Measurements from ENCODE around the gene HCK. TPM values are rescaled to one million over a fixed set of nuclear protein-coding genes. Genes with fewer than 3 reads are reported as not detected.

HCK gene
- total and polyA plus RNA-seq, 4 donors = 18.5 to 304 (median 61.2) TPM

GRCh38 chr20:32144898-32145662 is 93.0 kb downstream of the HCK start:
- no peak for DNase-seq
- 95 to 96% methylated on average over 8 of the region's 8 CpGs for WGBS, 2 donors
- no peaks in the 10 kb centered on the region for H3K4me1 ChIP-seq (ENCODE audit: control insufficient read depth in 5 of 5, insufficient read depth in 5 of 5, low read length in 5 of 5)
- H3K36me3 ChIP-seq (ENCODE audit: control insufficient read depth in 4 of 4, insufficient read depth in 4 of 4, low read length in 4 of 4) = peaks cover 34 to 61% (median 46%) of the 10 kb centered on the region in 4 donors
- ATAC-seq (ENCODE audit: insufficient read depth, low FRiP score) = no peak
- H3K9ac ChIP-seq (ENCODE audit: insufficient read depth in 1 of 2, low read length in 2 of 2) = no peak overlapping the region
- H3K27ac ChIP-seq (ENCODE audit: low read depth in 1 of 2, low read length in 1 of 2) = no peak overlapping the region
- H3K27me3 ChIP-seq (ENCODE audit: control insufficient read depth in 3 of 3, insufficient read depth in 3 of 3, low read length in 2 of 3) = no peaks in the 10 kb centered on the region
- no peak for TF ChIP-seq CTCF (IDR thresholded peaks at IDR 0.05; ENCODE audit: control extremely low read depth, extremely low read depth)
- H3K4me3 ChIP-seq = no peak overlapping the region
- no peaks in the 10 kb centered on the region for H3K9me3 ChIP-seq (ENCODE audit: control insufficient read depth in 4 of 4, insufficient read depth in 3 of 4, low read length in 3 of 4)

DNA sequence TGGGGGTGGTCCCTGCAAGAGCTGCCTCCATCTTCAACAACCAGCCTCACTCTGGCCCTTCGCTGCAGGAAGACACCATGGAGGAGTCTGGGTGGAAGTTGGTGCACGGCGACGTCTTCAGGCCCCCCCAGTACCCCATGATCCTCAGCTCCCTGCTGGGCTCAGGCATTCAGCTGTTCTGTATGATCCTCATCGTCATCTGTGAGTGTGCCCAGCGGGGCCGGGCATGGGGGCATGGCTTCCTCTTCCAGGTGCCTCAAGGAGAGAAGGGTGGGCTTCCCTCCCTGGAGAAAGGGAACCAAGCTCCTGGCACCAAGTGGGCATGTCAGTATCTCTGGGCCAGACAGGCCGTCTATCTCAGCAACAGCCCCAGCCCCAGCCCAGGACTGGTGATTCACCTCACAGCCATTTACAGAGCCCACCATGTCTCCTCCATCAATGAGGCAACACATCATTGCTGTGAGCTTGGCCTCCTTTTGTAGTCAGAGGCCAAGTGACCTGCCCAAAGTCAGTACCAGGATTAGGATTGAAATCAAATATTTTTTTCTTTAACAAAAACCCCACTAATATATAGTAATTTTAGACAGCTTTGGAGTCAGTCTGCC is 97.6 kb downstream of the HCK start:
- no peak for ATAC-seq (ENCODE audit: insufficient read depth, low FRiP score)
- no peak for DNase-seq

GRCh38 chr20:32150291-32150848 is 98.3 kb downstream of the HCK start:
- no peak for TF ChIP-seq CTCF (IDR thresholded peaks at IDR 0.05; ENCODE audit: control extremely low read depth, extremely low read depth)
- 85 to 94% methylated on average over 10 of the region's 10 CpGs for WGBS, 2 donors

More for the DNA sequence above, 97.6 kb downstream of the HCK start:
- no peak for TF ChIP-seq CTCF (IDR thresholded peaks at IDR 0.05; ENCODE audit: control extremely low read depth, extremely low read depth)
- Histone ChIP-seq H3K4me3 (no peak overlapping the region), H3K4me1 (ENCODE audit: control insufficient read depth in 5 of 5, insufficient read depth in 5 of 5, low read length in 5 of 5) (peaks cover 0 to 1% (median 0%) of the 10 kb centered on the region in 5 donors), H3K9me3 (ENCODE audit: control insufficient read depth in 4 of 4, insufficient read depth in 3 of 4, low read length in 3 of 4) (peaks cover 0 to 2% (median 0%) of the 10 kb centered on the region in 4 donors), H3K27me3 (ENCODE audit: control insufficient read depth in 3 of 3, insufficient read depth in 3 of 3, low read length in 2 of 3) (no peaks in the 10 kb centered on the region), H3K27ac (ENCODE audit: low read depth in 1 of 2, low read length in 1 of 2) (no peak overlapping the region), H3K9ac (ENCODE audit: insufficient read depth in 1 of 2, low read length in 2 of 2) (no peak overlapping the region), H3K36me3 (ENCODE audit: control insufficient read depth in 4 of 4, insufficient read depth in 4 of 4, low read length in 4 of 4) (peaks cover 8 to 51% (median 35%) of the 10 kb centered on the region in 4 donors)
- 87 to 90% methylated on average over 8 of the region's 8 CpGs for WGBS, 2 donors

More at GRCh38 chr20:32150291-32150848, 98.3 kb downstream of the HCK start:
- DNase-seq (no peak), ATAC-seq (ENCODE audit: insufficient read depth, low FRiP score) (no peak)
- Histone ChIP-seq H3K4me1 (ENCODE audit: control insufficient read depth in 5 of 5, insufficient read depth in 5 of 5, low read length in 5 of 5) (peaks cover 0 to 1% (median 0%) of the 10 kb centered on the region in 5 donors), H3K27ac (ENCODE audit: low read depth in 1 of 2, low read length in 1 of 2) (no peak overlapping the region), H3K4me3 (no peak overlapping the region), H3K9me3 (ENCODE audit: control insufficient read depth in 4 of 4, insufficient read depth in 3 of 4, low read length in 3 of 4) (peaks cover 0 to 2% (median 0%) of the 10 kb centered on the region in 4 donors), H3K36me3 (ENCODE audit: control insufficient read depth in 4 of 4, insufficient read depth in 4 of 4, low read length in 4 of 4) (peaks cover 5 to 45% (median 34%) of the 10 kb centered on the region in 4 donors), H3K9ac (ENCODE audit: insufficient read depth in 1 of 2, low read length in 2 of 2) (no peak overlapping the region), H3K27me3 (ENCODE audit: control insufficient read depth in 3 of 3, insufficient read depth in 3 of 3, low read length in 2 of 3) (no peaks in the 10 kb centered on the region)

Small RNA genes lying within 50 kb of the gene (small RNA-seq; reads per million reads assigned to genes)
- gene RNA5SP481 (ENCODE audit: low replicate concordance) (not detected), gene RNA5SP482 (ENCODE audit: low replicate concordance) (not detected)

Other genes with a start within 250 kb of the HCK start
- gene MYLK2, start 232.9 kb upstream of the HCK start, total RNA-seq = under 1 TPM in 1 of 2 donors, not detected in 1; 0.28 TPM
- gene MYLK2, start 232.9 kb upstream of the HCK start, polyA plus RNA-seq = under 1 TPM; 0.06 to 0.26 TPM
- gene FOXS1, start 206.6 kb upstream of the HCK start, total RNA-seq = 1 to 10 TPM; 2.3 to 2.7 TPM
- 1 to 10 TPM; 1.4 to 3.2 TPM for gene FOXS1, start 206.6 kb upstream of the HCK start, polyA plus RNA-seq
- gene DUSP15, start 181.7 kb upstream of the HCK start, total RNA-seq = 1 to 10 TPM; 4.1 to 4.7 TPM
- 1 to 10 TPM; 1.6 to 1.7 TPM for gene DUSP15, start 181.7 kb upstream of the HCK start, polyA plus RNA-seq
- 1 to 10 TPM; 7.1 to 8.9 TPM for gene TTLL9, start 181.6 kb upstream of the HCK start, total RNA-seq
- gene TTLL9, start 181.6 kb upstream of the HCK start, polyA plus RNA-seq = 1 to 10 TPM; 1.9 to 2.5 TPM
- 10 to 100 TPM in 1 of 2 donors, 1 to 10 TPM in 1; 6.3 to 10.7 TPM for gene PDRG1, start 100.2 kb upstream of the HCK start, total RNA-seq
- 10 to 100 TPM; 12.3 to 13.0 TPM for gene PDRG1, start 100.2 kb upstream of the HCK start, polyA plus RNA-seq
- under 1 TPM; 0.03 to 0.12 TPM for gene XKR7, start 84.1 kb upstream of the HCK start, total RNA-seq
- gene XKR7, start 84.1 kb upstream of the HCK start, polyA plus RNA-seq = under 1 TPM; 0.02 to 0.08 TPM
- gene CCM2L, start 41.8 kb upstream of the HCK start, total RNA-seq = 10 to 100 TPM; 12.5 to 12.8 TPM
- 10 to 100 TPM in 1 of 2 donors, 1 to 10 TPM in 1; 6.6 to 10.8 TPM for gene CCM2L, start 41.8 kb upstream of the HCK start, polyA plus RNA-seq
- gene TM9SF4, start 57.5 kb downstream of the HCK start, total RNA-seq = 10 to 100 TPM; 35.8 to 46.6 TPM
- gene TM9SF4, start 57.5 kb downstream of the HCK start, polyA plus RNA-seq = 10 to 100 TPM; 18.4 to 41.2 TPM
- 10 to 100 TPM; 14.5 to 15.8 TPM for gene PLAGL2, start 155.5 kb downstream of the HCK start, total RNA-seq
- gene PLAGL2, start 155.5 kb downstream of the HCK start, polyA plus RNA-seq = 10 to 100 TPM in 1 of 2 donors, 1 to 10 TPM in 1; 4.6 to 11.4 TPM
- 10 to 100 TPM; 23.1 to 37.1 TPM for gene POFUT1, start 155.6 kb downstream of the HCK start, total RNA-seq
- gene POFUT1, start 155.6 kb downstream of the HCK start, polyA plus RNA-seq = 10 to 100 TPM in 1 of 2 donors, 1 to 10 TPM in 1; 9.0 to 20.3 TPM
- 10 to 100 TPM; 30.6 to 35.3 TPM for gene KIF3B, start 225.4 kb downstream of the HCK start, total RNA-seq
- gene KIF3B, start 225.4 kb downstream of the HCK start, polyA plus RNA-seq = 10 to 100 TPM in 1 of 2 donors, 1 to 10 TPM in 1; 8.5 to 15.9 TPM

All from lung (tissue), 13 donors.